Pons (tissue), 1 donor: ENCODE results near the gene SEC24D.
A peak's percentile ranks its signal among the peaks of the same experiment; 100 is the strongest.
"Not testable (repeated sequence)": the region's sequence is repeated elsewhere in the genome, so short reads cannot be mapped to it uniquely, and the experiment has no call there.

ENCODE experiments used
- DNase-seq: peaks from one replicate; pipeline ENCODE4 v3.0.0-alpha.2; 2016; ENCODE audit warnings: low spot score

SEC24D gene, protein sequence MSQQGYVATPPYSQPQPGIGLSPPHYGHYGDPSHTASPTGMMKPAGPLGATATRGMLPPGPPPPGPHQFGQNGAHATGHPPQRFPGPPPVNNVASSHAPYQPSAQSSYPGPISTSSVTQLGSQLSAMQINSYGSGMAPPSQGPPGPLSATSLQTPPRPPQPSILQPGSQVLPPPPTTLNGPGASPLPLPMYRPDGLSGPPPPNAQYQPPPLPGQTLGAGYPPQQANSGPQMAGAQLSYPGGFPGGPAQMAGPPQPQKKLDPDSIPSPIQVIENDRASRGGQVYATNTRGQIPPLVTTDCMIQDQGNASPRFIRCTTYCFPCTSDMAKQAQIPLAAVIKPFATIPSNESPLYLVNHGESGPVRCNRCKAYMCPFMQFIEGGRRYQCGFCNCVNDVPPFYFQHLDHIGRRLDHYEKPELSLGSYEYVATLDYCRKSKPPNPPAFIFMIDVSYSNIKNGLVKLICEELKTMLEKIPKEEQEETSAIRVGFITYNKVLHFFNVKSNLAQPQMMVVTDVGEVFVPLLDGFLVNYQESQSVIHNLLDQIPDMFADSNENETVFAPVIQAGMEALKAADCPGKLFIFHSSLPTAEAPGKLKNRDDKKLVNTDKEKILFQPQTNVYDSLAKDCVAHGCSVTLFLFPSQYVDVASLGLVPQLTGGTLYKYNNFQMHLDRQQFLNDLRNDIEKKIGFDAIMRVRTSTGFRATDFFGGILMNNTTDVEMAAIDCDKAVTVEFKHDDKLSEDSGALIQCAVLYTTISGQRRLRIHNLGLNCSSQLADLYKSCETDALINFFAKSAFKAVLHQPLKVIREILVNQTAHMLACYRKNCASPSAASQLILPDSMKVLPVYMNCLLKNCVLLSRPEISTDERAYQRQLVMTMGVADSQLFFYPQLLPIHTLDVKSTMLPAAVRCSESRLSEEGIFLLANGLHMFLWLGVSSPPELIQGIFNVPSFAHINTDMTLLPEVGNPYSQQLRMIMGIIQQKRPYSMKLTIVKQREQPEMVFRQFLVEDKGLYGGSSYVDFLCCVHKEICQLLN

GRCh38 chr4:118835571-118836300 is at the start of gene SEC24D:
Gene SEC24D (minus strand): TSS chr4:118836126. CDS start chr4:118833696, 2,430 bp downstream.
- DNase-seq: peak; percentile 77

DNA sequence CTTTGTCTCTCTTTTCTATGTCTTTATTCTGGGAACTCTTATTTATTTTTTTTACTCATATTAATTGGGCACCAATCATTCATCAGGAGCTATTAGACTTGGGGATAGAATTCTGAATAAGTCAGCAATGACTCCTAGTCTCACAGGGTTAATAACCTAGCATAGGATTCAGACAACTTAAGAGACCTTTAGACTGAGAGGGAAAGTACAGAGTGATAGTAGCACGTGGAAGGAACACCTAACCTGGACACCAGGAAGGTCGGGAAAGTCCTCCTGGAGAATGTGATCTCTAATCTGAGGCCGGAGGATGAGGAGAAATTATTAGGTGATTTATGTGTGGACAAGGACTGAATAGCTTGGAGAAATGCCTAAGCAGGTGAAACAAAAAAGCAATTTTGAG is 48.8 kb upstream of the SEC24D start:
- DNase-seq: no peak

GRCh38 chr4:118883861-118884260 is 47.9 kb upstream of the SEC24D start:
- DNase-seq: no peak

- DNase-seq: no peak
Measured at GRCh38 chr4:118881512-118882146, 45.7 kb upstream of the SEC24D start.

DNA sequence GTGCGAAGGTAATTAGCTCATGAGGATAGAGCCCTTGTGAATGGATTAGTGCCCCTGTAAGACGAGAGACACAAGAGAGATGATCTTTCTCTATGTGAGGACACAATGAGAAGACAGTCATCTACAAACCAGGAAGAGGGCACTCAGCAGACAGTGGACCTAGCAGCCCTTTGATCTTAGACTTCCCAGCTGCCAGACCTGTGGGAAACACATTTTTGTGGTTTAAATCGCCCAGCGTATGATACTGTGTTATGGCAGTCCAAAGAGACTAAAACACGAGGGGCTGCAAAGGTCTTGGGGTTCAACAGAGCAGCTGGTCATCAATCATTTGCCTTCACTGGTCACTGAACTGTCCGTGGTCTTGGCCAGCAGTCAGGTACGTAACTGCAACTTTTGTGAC is 43.5 kb upstream of the SEC24D start:
- DNase-seq: no peak

GRCh38 chr4:118878507-118878906 is 42.6 kb upstream of the SEC24D start:
- not testable (repeated sequence) for DNase-seq

- DNase-seq: no peak
Measured at GRCh38 chr4:118877797-118878196, 41.9 kb upstream of the SEC24D start.

GRCh38 chr4:118872181-118872580 is 36.3 kb upstream of the SEC24D start:
- no peak for DNase-seq

- no peak for DNase-seq
Measured at GRCh38 chr4:118869808-118870342, 33.9 kb upstream of the SEC24D start.

DNA sequence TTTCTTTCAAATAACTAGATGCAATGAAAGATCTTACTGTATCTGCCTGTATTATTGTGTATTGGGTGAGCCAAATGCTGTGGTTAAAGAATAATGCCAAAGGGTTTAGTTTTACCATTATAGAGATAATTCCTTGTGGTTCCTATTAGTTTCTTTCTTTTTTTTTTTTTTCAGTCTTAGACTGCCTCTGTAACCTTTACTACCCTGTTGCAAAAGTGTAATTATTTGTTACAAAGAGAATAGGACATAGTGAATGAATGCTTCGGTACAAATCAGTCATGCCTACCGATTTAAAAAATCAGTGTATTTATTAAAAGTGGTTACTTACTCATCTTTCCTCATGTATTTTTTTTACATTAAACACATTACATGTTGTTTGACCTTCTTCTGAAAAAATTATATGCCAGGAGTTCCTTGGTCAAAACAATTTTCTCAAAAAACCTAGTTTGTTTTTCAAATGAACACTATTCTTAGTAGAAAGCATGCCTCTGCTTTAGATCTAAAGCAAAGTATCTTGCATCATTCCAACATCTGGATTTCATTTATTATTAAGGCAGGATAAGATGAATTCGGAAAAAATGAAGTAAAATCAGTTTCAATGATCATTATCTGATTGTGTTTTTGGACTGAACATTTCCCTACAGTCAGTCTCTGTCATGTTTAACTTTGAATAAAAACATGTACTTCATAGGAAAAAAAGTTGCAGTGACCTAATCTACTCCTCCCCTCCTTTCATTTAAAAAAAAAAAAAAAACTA is 31.6 kb upstream of the SEC24D start:
- DNase-seq: no peak

- no peak for DNase-seq
Measured at GRCh38 chr4:118866442-118866841, 30.5 kb upstream of the SEC24D start.

- DNase-seq: peak; percentile 39
Measured at GRCh38 chr4:118865091-118865708, 29.3 kb upstream of the SEC24D start.

DNA sequence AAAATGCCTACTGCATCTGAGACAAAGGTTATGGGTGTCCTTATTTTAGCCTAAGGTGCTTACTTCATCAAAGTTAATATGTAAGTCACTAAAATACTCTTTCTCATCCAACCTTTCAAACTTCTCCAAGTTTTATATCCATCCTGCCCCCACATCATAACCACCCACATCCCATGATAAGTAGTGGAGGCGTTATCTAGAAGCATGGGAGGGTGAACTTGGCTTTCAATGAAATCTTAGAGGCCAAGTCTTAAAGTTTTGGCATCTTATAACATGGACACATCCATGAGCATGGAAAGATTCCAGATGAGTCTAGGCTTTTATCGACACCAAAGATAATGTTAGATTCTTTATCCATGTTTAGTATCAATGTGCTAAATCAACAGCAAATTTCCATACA is 22.9 kb upstream of the SEC24D start:
- no peak for DNase-seq

DNA sequence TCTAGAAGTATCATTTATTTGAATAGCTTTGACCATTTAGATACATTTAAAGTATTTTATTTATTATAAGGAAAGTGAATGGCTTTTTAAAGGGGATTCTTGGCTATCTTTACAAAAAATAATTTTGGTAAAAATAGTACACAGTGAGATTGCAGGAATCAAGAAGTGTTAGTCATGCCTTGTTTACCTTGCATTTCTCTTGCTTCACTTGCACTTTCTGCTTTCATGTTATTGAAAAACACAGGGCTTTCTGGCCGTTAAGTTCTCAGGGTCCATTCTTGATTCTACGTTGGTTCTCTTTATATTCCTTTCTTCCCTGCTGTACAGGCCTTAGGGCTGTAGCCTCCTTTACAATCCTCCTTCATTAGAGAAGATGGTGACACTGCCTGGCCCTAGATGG is 21.8 kb upstream of the SEC24D start:
- no peak for DNase-seq

DNA sequence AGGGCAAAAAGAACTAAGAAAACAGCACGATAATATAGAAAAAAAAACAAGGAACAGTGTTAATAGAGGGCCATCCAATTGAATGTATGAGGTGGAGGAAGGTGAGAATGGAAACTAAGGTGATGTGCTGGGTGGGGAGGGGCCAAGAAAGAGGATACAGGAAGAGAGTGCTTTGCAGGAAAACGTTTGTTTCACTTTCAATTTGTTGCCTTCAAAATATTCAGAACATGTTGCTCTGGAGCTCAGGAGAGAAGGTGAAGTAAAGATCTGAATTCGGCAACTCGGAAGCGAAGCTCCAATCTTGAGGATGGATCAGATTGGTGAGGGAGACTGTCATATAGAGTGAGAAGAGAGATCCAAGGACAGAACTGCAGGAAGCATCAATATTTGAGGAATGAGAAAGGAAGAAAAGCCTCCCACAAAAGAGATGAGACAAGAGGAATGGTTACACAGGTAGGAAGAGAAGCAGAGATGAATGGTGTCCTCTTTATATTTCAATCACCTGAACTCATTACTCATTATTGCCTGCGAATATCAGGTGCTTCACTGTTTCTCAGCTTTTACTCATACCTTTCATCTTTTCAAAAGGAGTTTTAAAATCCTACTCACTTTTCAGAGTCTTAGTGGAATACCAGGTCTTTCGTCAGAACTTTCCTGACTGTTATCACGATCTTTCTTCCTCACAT is 14.7 kb upstream of the SEC24D start:
- DNase-seq: no peak

GRCh38 chr4:118849867-118850487 is 14.1 kb upstream of the SEC24D start:
- DNase-seq: no peak

DNA sequence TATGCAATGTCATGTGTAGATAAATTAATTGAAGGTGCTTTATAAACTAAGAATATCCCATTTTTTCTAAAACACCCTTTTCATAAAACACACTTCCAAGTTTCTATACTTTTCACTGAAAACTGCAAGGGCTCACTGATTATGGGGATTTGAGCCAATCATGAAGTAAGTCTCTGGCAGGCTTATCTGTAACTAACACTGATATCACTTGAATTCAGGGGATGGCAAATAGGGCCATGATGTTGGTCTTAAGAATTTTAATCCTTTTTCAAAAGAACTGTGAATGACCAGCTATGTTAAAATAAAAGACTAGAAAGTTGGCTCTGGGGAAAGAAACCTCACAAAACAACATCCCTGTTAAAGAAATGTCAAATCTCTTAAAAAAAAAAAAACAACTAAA is 13.0 kb upstream of the SEC24D start:
- no peak for DNase-seq

DNA sequence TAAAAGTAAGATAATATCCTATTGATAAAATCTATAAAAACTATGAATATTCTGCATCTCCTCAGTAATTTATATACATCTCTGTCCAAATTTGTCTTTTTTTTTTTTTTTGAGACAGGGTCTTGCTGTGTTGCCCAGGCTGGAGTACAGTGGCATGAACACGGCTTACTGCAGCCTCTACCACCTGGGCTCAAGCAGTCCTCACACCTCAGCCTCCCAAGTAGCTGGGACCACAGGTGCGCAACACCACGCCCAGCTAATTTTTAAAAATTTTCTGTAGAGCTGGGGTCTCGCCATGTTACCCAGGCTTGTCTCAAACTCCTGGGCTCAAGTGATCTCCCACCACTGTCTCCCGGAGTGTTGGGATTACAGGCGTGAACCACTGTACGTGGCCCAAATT is 12.3 kb upstream of the SEC24D start:
- no peak for DNase-seq

DNA sequence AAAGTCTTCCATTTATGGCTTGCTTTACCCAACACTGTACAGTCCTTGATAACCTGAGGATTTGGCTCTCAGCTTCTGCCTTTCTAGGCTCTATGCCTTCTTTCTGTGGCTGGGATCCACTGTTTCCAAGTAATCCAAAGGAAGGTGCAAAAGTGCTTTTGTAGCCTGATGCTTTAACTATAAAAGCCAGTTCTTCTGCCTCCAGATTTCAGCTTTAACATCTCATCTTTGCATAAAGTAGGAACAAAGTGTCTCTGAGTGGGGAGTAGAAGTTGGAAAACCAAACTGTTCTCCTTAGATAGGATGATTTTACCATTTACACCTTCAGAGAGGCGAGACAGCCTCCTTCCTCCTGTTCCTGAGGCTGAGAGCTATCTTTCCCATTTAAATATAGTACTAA is 11.1 kb upstream of the SEC24D start:
- no peak for DNase-seq
